ENCODE data around the gene DRAP1. TPM values are rescaled to one million over a fixed set of nuclear protein-coding genes. Genes with fewer than 3 reads are reported as not detected.

Gene DRAP1
- total RNA-seq, 1 experiment from 2014 or later: 105 TPM

DNA sequence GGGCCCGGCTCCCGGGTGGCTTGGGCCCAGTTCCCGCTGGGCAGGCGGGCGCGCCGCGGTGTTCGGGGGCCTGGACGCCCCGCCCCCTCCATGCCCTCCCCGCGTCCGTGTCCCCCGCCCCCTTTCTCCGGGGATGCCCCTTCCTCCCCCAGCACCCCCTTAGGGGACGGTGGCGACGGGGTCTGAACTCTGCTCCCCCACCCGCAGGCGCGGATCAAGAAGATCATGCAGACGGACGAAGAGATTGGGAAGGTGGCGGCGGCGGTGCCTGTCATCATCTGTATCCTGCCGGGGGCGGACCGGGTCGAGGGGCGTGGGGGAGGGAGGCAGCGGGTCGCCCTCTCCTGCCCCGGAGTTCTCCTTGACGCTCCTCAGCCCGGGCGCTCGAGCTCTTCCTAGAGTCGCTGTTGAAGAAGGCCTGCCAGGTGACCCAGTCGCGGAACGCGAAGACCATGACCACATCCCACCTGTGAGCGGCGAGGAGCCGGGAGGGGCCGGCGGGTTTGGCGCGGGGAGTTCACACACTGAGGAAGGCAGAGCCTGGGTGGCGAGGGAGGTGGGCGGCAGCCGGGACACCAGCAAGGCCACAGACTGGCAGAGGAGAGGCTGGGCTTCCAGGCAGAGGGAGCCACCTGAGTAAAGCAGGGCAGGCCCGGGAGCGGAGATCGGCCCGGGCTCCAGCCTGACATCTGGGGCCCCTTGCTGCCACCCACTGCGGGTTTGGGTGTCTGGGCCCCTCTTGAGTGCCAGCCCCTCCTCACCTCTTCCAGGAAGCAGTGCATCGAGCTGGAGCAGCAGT is 546 bp downstream of the DRAP1 start:
- no peak overlapping the region for H4K91ac ChIP-seq (ENCODE audit: insufficient read length, low read depth, low read length)
- H3K23me2 ChIP-seq (ENCODE audit: insufficient read length, low read depth, low read length, poor library complexity, severe bottlenecking): peaks cover 11% of the 10 kb centered on the region
- no peak overlapping the region for H4K8ac ChIP-seq (replicated peaks; ENCODE audit: insufficient read length, low read depth, low read length)
- WGBS (ENCODE audit: extremely low coverage, insufficient read length, low lambda C conversion rate): no CpG with 5 or more reads among the region's 60 CpGs
- H3K9me3 ChIP-seq (ENCODE audit: control insufficient read depth, low read depth, low read length): no peaks in the 10 kb centered on the region
- H2AK5ac ChIP-seq (ENCODE audit: insufficient read length, low read length): no peak overlapping the region
- no peak overlapping the region for H2AFZ ChIP-seq (ENCODE audit: low read length)
- H3K27ac ChIP-seq (ENCODE audit: insufficient read length, low read depth, low read length): no peak overlapping the region
- H3K14ac ChIP-seq (ENCODE audit: insufficient read depth, low read length): no peak overlapping the region
- H2BK120ac ChIP-seq (ENCODE audit: low read depth, low read length, poor library complexity, severe bottlenecking): no peak overlapping the region
- no peak overlapping the region for H2BK5ac ChIP-seq (ENCODE audit: insufficient read length, low read length)
- H3K4me1 ChIP-seq (ENCODE audit: insufficient read depth, low read length): no peaks in the 10 kb centered on the region; the same call in 1 of the 2 replicates
- peaks cover 2% of the 10 kb centered on the region for H3K27me3 Mint-ChIP-seq (ENCODE audit: low read depth)
- H3K4me2 ChIP-seq (ENCODE audit: insufficient read depth, insufficient read length, low read length): peak overlapping the region; percentile 57
- TF ChIP-seq, protein P1, sequence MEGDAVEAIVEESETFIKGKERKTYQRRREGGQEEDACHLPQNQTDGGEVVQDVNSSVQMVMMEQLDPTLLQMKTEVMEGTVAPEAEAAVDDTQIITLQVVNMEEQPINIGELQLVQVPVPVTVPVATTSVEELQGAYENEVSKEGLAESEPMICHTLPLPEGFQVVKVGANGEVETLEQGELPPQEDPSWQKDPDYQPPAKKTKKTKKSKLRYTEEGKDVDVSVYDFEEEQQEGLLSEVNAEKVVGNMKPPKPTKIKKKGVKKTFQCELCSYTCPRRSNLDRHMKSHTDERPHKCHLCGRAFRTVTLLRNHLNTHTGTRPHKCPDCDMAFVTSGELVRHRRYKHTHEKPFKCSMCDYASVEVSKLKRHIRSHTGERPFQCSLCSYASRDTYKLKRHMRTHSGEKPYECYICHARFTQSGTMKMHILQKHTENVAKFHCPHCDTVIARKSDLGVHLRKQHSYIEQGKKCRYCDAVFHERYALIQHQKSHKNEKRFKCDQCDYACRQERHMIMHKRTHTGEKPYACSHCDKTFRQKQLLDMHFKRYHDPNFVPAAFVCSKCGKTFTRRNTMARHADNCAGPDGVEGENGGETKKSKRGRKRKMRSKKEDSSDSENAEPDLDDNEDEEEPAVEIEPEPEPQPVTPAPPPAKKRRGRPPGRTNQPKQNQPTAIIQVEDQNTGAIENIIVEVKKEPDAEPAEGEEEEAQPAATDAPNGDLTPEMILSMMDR (conservative IDR thresholded peaks at IDR 0.05): no peak
- H3K56ac ChIP-seq (ENCODE audit: insufficient read length, low read depth, low read length): no peak overlapping the region
- no peaks in the 10 kb centered on the region for H3K27me3 ChIP-seq (ENCODE audit: insufficient read depth, low read length)
- H3K27ac Mint-ChIP-seq: peak overlapping the region in 1 of 3 experiments; percentile 85; a peak in 1 of 7 replicates
- H3K79me2 ChIP-seq (ENCODE audit: insufficient read depth, low read length): no peaks in the 10 kb centered on the region
- H3K4ac ChIP-seq (ENCODE audit: low read depth, low read length): no peak overlapping the region
- no peak overlapping the region for H3K18ac ChIP-seq (ENCODE audit: insufficient read length, low read depth, low read length)
- peak; percentile 54 for DNase-seq
- peaks cover 1 to 25% (median 23%) of the 10 kb centered on the region in 3 experiments; a peak in 6 of 7 replicates for H3K36me3 Mint-ChIP-seq (ENCODE audit: insufficient read depth in 1 of 3, low read depth in 3 of 3)
- no peak overlapping the region for H3K23ac ChIP-seq (ENCODE audit: insufficient read length, low read depth, low read length)
- no peak overlapping the region for H2BK15ac ChIP-seq (ENCODE audit: low read depth, low read length)
- H4K20me1 ChIP-seq (ENCODE audit: control insufficient read depth, insufficient read depth, insufficient read length): no peaks in the 10 kb centered on the region
- no peak overlapping the region for H3T11ph ChIP-seq (ENCODE audit: low read length)
- no peak overlapping the region for H4K5ac ChIP-seq (ENCODE audit: insufficient read length, low read depth, low read length)
- no peak overlapping the region for H3K9ac ChIP-seq (ENCODE audit: extremely low read depth, insufficient read length, low read length)
- no peak overlapping the region for H2BK12ac ChIP-seq (ENCODE audit: insufficient read length, low read depth, low read length)
- H3K9me3 Mint-ChIP-seq: no peaks in the 10 kb centered on the region; a peak in 1 of 5 replicates
- H3K79me1 ChIP-seq (ENCODE audit: insufficient read depth, low read depth, low read length, poor library complexity, severe bottlenecking): no peaks in the 10 kb centered on the region
- H3K4me3 Mint-ChIP-seq: peak overlapping the region; percentile 84 to 93
- H3K4me1 Mint-ChIP-seq: peaks cover 19 to 26% of the 10 kb centered on the region in 2 experiments
- no peak overlapping the region for H2BK20ac ChIP-seq (ENCODE audit: low read depth, low read length, poor library complexity, severe bottlenecking)

Measured in H9 (cell line).